Measurements from ENCODE around the gene APIP. TPM values are rescaled to one million over a fixed set of nuclear protein-coding genes. Genes with fewer than 3 reads are reported as not detected.

APIP gene
- total and polyA plus RNA-seq, 7 donors, result 33.0 to 68.5 (median 43.9) TPM

- Histone ChIP-seq H3K27me3 (no peaks in the 10 kb centered on the region), H3K36me3 (peaks cover 0 to 8% (median 2%) of the 10 kb centered on the region in 4 donors), H3K4me3 (no peak overlapping the region), H3K9me3 (no peaks in the 10 kb centered on the region), H3K4me1 (no peaks in the 10 kb centered on the region), H3K27ac (no peak overlapping the region)
- 98 to 100% methylated on average over 1 of the region's 1 CpG for WGBS, 2 donors
- TF ChIP-seq CTCF (IDR thresholded peaks at IDR 0.05), result no peak
- no peak for TF ChIP-seq POLR2A (IDR thresholded peaks at IDR 0.05)
- TF ChIP-seq POLR2AphosphoS5 (IDR thresholded peaks at IDR 0.05), result no peak
- no peak for TF ChIP-seq EP300 (IDR thresholded peaks at IDR 0.05)
- DNase-seq, result no peak
- intact Hi-C loops (cut with DNase I), result no loop called here
Observed at GRCh38 chr11:34959770-34960169, 43.6 kb upstream of the APIP start.

- WGBS, 2 donors, result 98% methylated on average over 3 of the region's 3 CpGs
- H3K27ac ChIP-seq, result no peak overlapping the region
- peaks cover 0 to 8% (median 0%) of the 10 kb centered on the region in 4 donors for H3K36me3 ChIP-seq
- no peaks in the 10 kb centered on the region for H3K9me3 ChIP-seq
- no peak overlapping the region for H3K4me3 ChIP-seq
- TF ChIP-seq POLR2A (IDR thresholded peaks at IDR 0.05), result no peak
- no peak for TF ChIP-seq POLR2AphosphoS5 (IDR thresholded peaks at IDR 0.05)
- TF ChIP-seq CTCF (IDR thresholded peaks at IDR 0.05), result no peak
- TF ChIP-seq EP300 (IDR thresholded peaks at IDR 0.05), result no peak
- intact Hi-C loops (cut with DNase I), result no loop called here
- H3K4me1 ChIP-seq, result no peaks in the 10 kb centered on the region
- DNase-seq, result no peak
- no peaks in the 10 kb centered on the region for H3K27me3 ChIP-seq
Observed at GRCh38 chr11:34957606-34958005, 41.4 kb upstream of the APIP start.

- no peak overlapping the region for H3K4me3 ChIP-seq
- WGBS, 2 donors, result 88 to 95% methylated on average over 5 of the region's 5 CpGs
- DNase-seq, result no peak
- intact Hi-C loops (cut with DNase I), result no loop called here
- no peaks in the 10 kb centered on the region for H3K4me1 ChIP-seq
- no peaks in the 10 kb centered on the region for H3K27me3 ChIP-seq
- no peak overlapping the region for H3K27ac ChIP-seq
- H3K36me3 ChIP-seq, result peaks cover 0 to 8% (median 0%) of the 10 kb centered on the region in 4 donors
- TF ChIP-seq POLR2AphosphoS5 (IDR thresholded peaks at IDR 0.05) (no peak), POLR2A (IDR thresholded peaks at IDR 0.05) (no peak), EP300 (IDR thresholded peaks at IDR 0.05) (no peak), CTCF (IDR thresholded peaks at IDR 0.05) (no peak)
- H3K9me3 ChIP-seq, result no peaks in the 10 kb centered on the region
Observed at GRCh38 chr11:34957206-34957605, 41.0 kb upstream of the APIP start.

GRCh38 chr11:34953955-34954354 lies 37.8 kb upstream of the APIP start:
- peaks cover 0 to 1% (median under 1%) of the 10 kb centered on the region in 4 donors for H3K4me1 ChIP-seq
- 79 to 88% methylated on average over 1 of the region's 1 CpG for WGBS, 2 donors
- H3K9me3 ChIP-seq, result no peaks in the 10 kb centered on the region
- no peak overlapping the region for H3K27ac ChIP-seq
- intact Hi-C loops (cut with DNase I), result no loop called here
- H3K27me3 ChIP-seq, result no peaks in the 10 kb centered on the region
- no peak for DNase-seq
- no peak overlapping the region for H3K4me3 ChIP-seq
- TF ChIP-seq POLR2A (IDR thresholded peaks at IDR 0.05), result no peak
- no peak for TF ChIP-seq POLR2AphosphoS5 (IDR thresholded peaks at IDR 0.05)
- TF ChIP-seq EP300 (IDR thresholded peaks at IDR 0.05), result no peak
- no peak for TF ChIP-seq CTCF (IDR thresholded peaks at IDR 0.05)
- H3K36me3 ChIP-seq, result peaks cover 0 to 8% (median 0%) of the 10 kb centered on the region in 4 donors

GRCh38 chr11:34948696-34949095 lies 32.5 kb upstream of the APIP start:
- Histone ChIP-seq H3K4me1 (peaks cover 0 to 10% (median 4%) of the 10 kb centered on the region in 4 donors), H3K4me3 (no peak overlapping the region)

More at GRCh38 chr11:34948696-34949095, 32.5 kb upstream of the APIP start:
- H3K36me3 ChIP-seq, result no peaks in the 10 kb centered on the region
- H3K9me3 ChIP-seq, result no peaks in the 10 kb centered on the region
- intact Hi-C loops (cut with DNase I), result no loop called here
- H3K27ac ChIP-seq, result no peak overlapping the region
- no peaks in the 10 kb centered on the region for H3K27me3 ChIP-seq
- no peak for DNase-seq
- TF ChIP-seq EP300 (IDR thresholded peaks at IDR 0.05) (no peak), POLR2A (IDR thresholded peaks at IDR 0.05) (no peak), CTCF (IDR thresholded peaks at IDR 0.05) (no peak), POLR2AphosphoS5 (IDR thresholded peaks at IDR 0.05) (no peak)

All from sigmoid colon (tissue), 7 donors.